Suprapubic skin (tissue), 4 donors: Measurements from ENCODE around the gene SLC39A6.

Experiments
- POLR2A ChIP-seq, 2 donors: fragments of 450-650 bp; IDR thresholded peaks; one replicate each; pipeline ENCODE4 v1.6.1; 2017; ENCODE audit warnings: antibody characterized with exemption in 2 of 2, mild to moderate bottlenecking in 2 of 2, moderate library complexity in 2 of 2
- POLR2AphosphoS5 ChIP-seq, 3 donors: sonication (generic); formaldehyde crosslinking; IDR thresholded peaks; one replicate each; pipeline ENCODE4 v1.6.1; 2017; ENCODE audit warnings: antibody characterized with exemption in 3 of 3

- TF ChIP-seq POLR2AphosphoS5 (IDR thresholded peaks at IDR 0.05), result no peak
- TF ChIP-seq POLR2A (IDR thresholded peaks at IDR 0.05), result no peak
Measured at GRCh38 chr18:36073676-36074075, 55.5 kb downstream of the SLC39A6 start.
